Thoracic aorta (tissue), 2 donors: ENCODE measurements around the gene BICD1. TPM values are rescaled to one million over a fixed set of nuclear protein-coding genes. Genes with fewer than 3 reads are reported as not detected.
A peak's percentile ranks its signal among the peaks of the same experiment; 100 is the strongest.

Source experiments
- ATAC-seq: fragments of 150-250 bp; one replicate; pipeline ENCODE4 v1.8.0; 2017; ENCODE audit warnings: low read depth; ENCODE audit not compliant: insufficient number of reproducible peaks, low FRiP score
- DNase-seq: peaks from one replicate; pipeline ENCODE4 v3.0.0-alpha.2; 2020; ENCODE audit warnings: low spot score
- H3K27ac ChIP-seq, 2 donors: fragments of 200-600 bp; sonication (generic); 1 replicate in 1 of 2; 2 replicates in 1 of 2; pipeline ENCODE4 v1.5.1; 2016; ENCODE audit warnings: mild to moderate bottlenecking in 2 of 2, moderate library complexity in 2 of 2
- H3K27me3 ChIP-seq: fragments of 200-600 bp; sonication (generic); replicated peaks from 2 replicates; pipeline ENCODE4 v1.6.0; 2016; ENCODE audit warnings: mild to moderate bottlenecking; ENCODE audit not compliant: insufficient read depth
- H3K36me3 ChIP-seq: fragments of 200-600 bp; sonication (generic); one replicate; pipeline ENCODE4 v1.5.1; 2016
- H3K4me1 ChIP-seq, 2 donors: fragments of 200-600 bp; sonication (generic); 1 replicate in 1 of 2; 2 replicates in 1 of 2; pipeline versions ENCODE4 v1.5.1 to v1.6.0; 2016; ENCODE audit warnings: low read depth in 2 of 2, mild to moderate bottlenecking in 1 of 2; ENCODE audit not compliant: control insufficient read depth in 1 of 2
- H3K4me3 ChIP-seq: fragments of 200-600 bp; sonication (generic); 2 replicates; pipeline ENCODE4 v1.5.1; 2016; ENCODE audit warnings: mild to moderate bottlenecking
- H3K9me3 ChIP-seq: fragments of 200-600 bp; sonication (generic); 2 replicates; pipeline ENCODE4 v1.5.1; 2016
- CTCF ChIP-seq: fragments of 200-600 bp; sonication (generic); IDR thresholded peaks from one replicate; pipeline ENCODE4 v1.5.1; 2019; ENCODE audit warnings: antibody characterized with exemption
- total RNA-seq, 2 donors: library from RNA; depleted of rRNA; stranded (reverse); fragments of >200 nt; gene quantifications; one replicate each; pipeline versions ENCODE4 v1.1.0 to v1.2.3, GENCODE V29; 2016

Gene BICD1
- total RNA-seq, 2 donors from 2014 or later = 18.7 to 44.7 TPM

GRCh38 chr12:32400114-32400672 is 293.5 kb downstream of the BICD1 start:
- TF ChIP-seq CTCF = no peak
- no peak overlapping the region for H3K27ac ChIP-seq
- no peak for ATAC-seq

GRCh38 chr12:32400866-32401265 is 294.2 kb downstream of the BICD1 start:
- no peaks in the 10 kb centered on the region for H3K9me3 ChIP-seq
- no peak overlapping the region for H3K27ac ChIP-seq
- TF ChIP-seq CTCF = no peak
- peak overlapping the region; percentile 72 for H3K4me3 ChIP-seq
- H3K36me3 ChIP-seq = no peaks in the 10 kb centered on the region
- ATAC-seq = no peak
- H3K27me3 ChIP-seq = no peaks in the 10 kb centered on the region
- H3K4me1 ChIP-seq = peaks cover 7 to 18% of the 10 kb centered on the region in 2 donors
- DNase-seq = no peak

More at GRCh38 chr12:32400114-32400672, 293.5 kb downstream of the BICD1 start:
- peak overlapping the region; percentile 72 for H3K4me3 ChIP-seq
- H3K36me3 ChIP-seq = no peaks in the 10 kb centered on the region
- no peak for DNase-seq
- H3K9me3 ChIP-seq = no peaks in the 10 kb centered on the region
- no peaks in the 10 kb centered on the region for H3K27me3 ChIP-seq
- H3K4me1 ChIP-seq = peaks cover 7 to 18% of the 10 kb centered on the region in 2 donors

GRCh38 chr12:32402170-32402569 is 295.5 kb downstream of the BICD1 start:
- no peak overlapping the region for H3K4me3 ChIP-seq
- no peak overlapping the region for H3K27ac ChIP-seq
- no peaks in the 10 kb centered on the region for H3K27me3 ChIP-seq
- ATAC-seq (no peak), DNase-seq (no peak)
- no peaks in the 10 kb centered on the region for H3K36me3 ChIP-seq
- no peak for TF ChIP-seq CTCF
- no peaks in the 10 kb centered on the region for H3K9me3 ChIP-seq
- H3K4me1 ChIP-seq = peaks cover 7 to 18% of the 10 kb centered on the region in 2 donors

GRCh38 chr12:32402946-32403345 is 296.3 kb downstream of the BICD1 start:
- no peaks in the 10 kb centered on the region for H3K36me3 ChIP-seq
- no peak for TF ChIP-seq CTCF
- ATAC-seq = no peak
- no peaks in the 10 kb centered on the region for H3K27me3 ChIP-seq
- no peaks in the 10 kb centered on the region for H3K9me3 ChIP-seq
- peaks cover 7 to 18% of the 10 kb centered on the region in 2 donors for H3K4me1 ChIP-seq
- no peak for DNase-seq
- H3K27ac ChIP-seq = no peak overlapping the region
- H3K4me3 ChIP-seq = no peak overlapping the region

GRCh38 chr12:32407795-32408194 is 301.1 kb downstream of the BICD1 start:
- Histone ChIP-seq H3K36me3 (no peaks in the 10 kb centered on the region), H3K4me3 (no peak overlapping the region), H3K9me3 (no peaks in the 10 kb centered on the region), H3K27me3 (no peaks in the 10 kb centered on the region), H3K4me1 (no peaks in the 10 kb centered on the region), H3K27ac (no peak overlapping the region)
- ATAC-seq (no peak), DNase-seq (no peak)
- no peak for TF ChIP-seq CTCF
